ENCODE data around the gene UBTF. TPM values are rescaled to one million over a fixed set of nuclear protein-coding genes. Genes with fewer than 3 reads are reported as not detected.

The UBTF gene
- total and polyA plus RNA-seq, 11 donors: 33.1 to 61.2 (median 44.1) TPM

DNA sequence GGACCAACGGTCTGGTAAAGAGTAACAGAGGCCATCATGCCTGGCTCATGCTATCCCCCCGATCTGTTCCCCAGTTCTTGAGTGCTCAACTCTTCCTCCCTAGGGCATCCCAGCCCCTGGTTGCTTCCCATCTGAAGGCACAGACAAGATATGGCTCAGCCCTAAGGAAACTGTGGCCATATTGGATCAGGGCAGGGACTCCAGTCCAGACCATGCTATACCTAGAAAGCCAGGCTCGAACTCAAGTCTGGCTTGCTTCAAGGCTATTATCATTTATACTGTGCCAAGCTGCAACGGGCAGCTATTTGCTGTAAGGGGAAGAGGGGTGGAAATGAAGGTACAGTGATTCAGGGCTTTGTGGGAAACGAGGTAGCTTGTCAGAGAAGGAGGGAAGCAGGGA is 2.8 kb downstream of the UBTF start:
- WGBS, 4 donors: 62 to 73% (median 67%) methylated on average over 5 of the region's 5 CpGs
- H3K27ac ChIP-seq: peak overlapping the region in 1 of 12 donors; percentile 99
- no peaks in the 10 kb centered on the region for H3K9me3 ChIP-seq
- peaks cover 5 to 53% (median 45%) of the 10 kb centered on the region in 9 donors for H3K36me3 ChIP-seq
- H3K27me3 ChIP-seq: no peaks in the 10 kb centered on the region
- no peak for ATAC-seq
- TF ChIP-seq CTCF (IDR thresholded peaks at IDR 0.05) (no peak), POLR2A (IDR thresholded peaks at IDR 0.05) (no peak)
- intact Hi-C loops (cut with DNase I): loop anchor here in 2 of 10 donors (2.0 to 10.0 kb wide), 3 partner anchors 56 to 288 kb away; partner anchors contain the start of genes GPATCH8 (in 1 of the 2) and SLC25A39 (in 1 of the 2)
- H3K4me3 ChIP-seq: peak overlapping the region in 1 of 12 donors; percentile 82
- H3K4me1 ChIP-seq: peaks cover 4 to 28% (median 23%) of the 10 kb centered on the region in 12 donors
- DNase-seq: no peak

DNA sequence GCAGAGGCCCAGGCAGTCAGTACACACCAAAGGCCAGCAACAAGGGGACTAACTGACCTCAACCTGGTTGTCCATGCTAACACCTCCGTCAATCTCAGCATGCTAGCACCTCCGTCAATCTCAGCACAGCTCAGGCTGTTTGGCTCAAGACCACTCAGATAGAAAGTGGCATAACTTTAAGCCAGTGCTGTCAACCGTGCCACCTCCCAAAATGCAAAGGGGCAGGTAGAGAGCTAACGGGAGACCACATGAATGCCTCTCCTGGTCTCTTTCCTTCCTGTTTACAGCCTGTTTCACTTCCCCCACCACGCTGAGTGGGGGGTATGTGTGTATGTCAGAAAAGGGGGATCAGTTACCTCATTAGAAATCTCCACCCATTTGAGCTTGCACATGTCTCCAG is 3.3 kb downstream of the UBTF start:
- H3K36me3 ChIP-seq: peaks cover 5 to 58% (median 50%) of the 10 kb centered on the region in 9 donors
- no peaks in the 10 kb centered on the region for H3K27me3 ChIP-seq
- ATAC-seq (no peak), DNase-seq (no peak)
- TF ChIP-seq CTCF (IDR thresholded peaks at IDR 0.05): no peak
- TF ChIP-seq POLR2A (IDR thresholded peaks at IDR 0.05): no peak
- H3K27ac ChIP-seq: peak overlapping the region in 1 of 12 donors; percentile 99
- no peaks in the 10 kb centered on the region for H3K9me3 ChIP-seq
- WGBS, 4 donors: 65 to 77% (median 76%) methylated on average over 5 of the region's 5 CpGs
- no peak overlapping the region for H3K4me3 ChIP-seq
- H3K4me1 ChIP-seq: peaks cover 4 to 29% (median 24%) of the 10 kb centered on the region in 12 donors
- intact Hi-C loops (cut with DNase I): loop anchor here in 2 of 10 donors (2.0 to 10.0 kb wide), 3 partner anchors 56 to 289 kb away; partner anchors contain the start of genes GPATCH8 (in 1 of the 2) and SLC25A39 (in 1 of the 2)

GRCh38 chr17:44214896-44215295 is 4.6 kb downstream of the UBTF start:
- intact Hi-C loops (cut with DNase I): loop anchor here in 3 of 10 donors (5.0 to 10.0 kb wide), 4 partner anchors 57 to 290 kb away; partner anchors contain the start of genes GRN (in 2 of the 3) and GPATCH8 (in 1 of the 3)
- Histone ChIP-seq H3K9me3 (no peaks in the 10 kb centered on the region), H3K36me3 (peaks cover 5 to 70% (median 58%) of the 10 kb centered on the region in 9 donors), H3K4me1 (peaks cover 7 to 42% (median 34%) of the 10 kb centered on the region in 12 donors), H3K27me3 (no peaks in the 10 kb centered on the region), H3K27ac (no peak overlapping the region), H3K4me3 (no peak overlapping the region)
- WGBS, 4 donors: 81 to 90% (median 86%) methylated on average over 6 of the region's 6 CpGs
- TF ChIP-seq CTCF (IDR thresholded peaks at IDR 0.05) (no peak), POLR2A (IDR thresholded peaks at IDR 0.05) (no peak)
- ATAC-seq (no peak), DNase-seq (peak in 1 of 5 donors; percentile 1)

DNA sequence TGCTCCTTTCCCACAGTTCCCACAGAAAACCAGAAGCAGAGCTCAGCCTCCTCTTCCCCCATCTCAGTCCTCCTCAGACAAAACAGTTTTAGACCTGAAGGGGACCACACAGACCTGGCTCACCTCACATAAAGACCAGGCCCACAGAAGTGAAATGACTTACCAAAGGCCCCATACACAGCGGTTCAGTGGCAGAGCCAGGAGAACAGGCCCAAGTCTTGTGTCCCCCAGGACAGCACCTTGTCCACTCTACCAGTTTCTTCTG is 5.3 kb downstream of the UBTF start:
- peaks cover 5 to 77% (median 65%) of the 10 kb centered on the region in 9 donors for H3K36me3 ChIP-seq
- H3K27me3 ChIP-seq: no peaks in the 10 kb centered on the region
- TF ChIP-seq CTCF (IDR thresholded peaks at IDR 0.05) (no peak), POLR2A (IDR thresholded peaks at IDR 0.05) (no peak)
- H3K4me1 ChIP-seq: peaks cover 7 to 49% (median 35%) of the 10 kb centered on the region in 12 donors
- intact Hi-C loops (cut with DNase I): loop anchor here in 3 of 10 donors (5.0 to 10.0 kb wide), 3 partner anchors 113 to 291 kb away; partner anchors contain the start of genes GRN (in 2 of the 3) and GPATCH8 (in 1 of the 3)
- H3K4me3 ChIP-seq: no peak overlapping the region
- ATAC-seq (no peak), DNase-seq (no peak)
- H3K9me3 ChIP-seq: no peaks in the 10 kb centered on the region
- no peak overlapping the region for H3K27ac ChIP-seq
- WGBS, 4 donors: 80 to 100% (median 97%) methylated on average over 1 of the region's 1 CpG
